ENCODE data around the gene PATL2.
"Not testable (repeated sequence)": the region's sequence is repeated elsewhere in the genome, so short reads cannot be mapped to it uniquely, and the experiment has no call there.

PATL2 gene

DNA sequence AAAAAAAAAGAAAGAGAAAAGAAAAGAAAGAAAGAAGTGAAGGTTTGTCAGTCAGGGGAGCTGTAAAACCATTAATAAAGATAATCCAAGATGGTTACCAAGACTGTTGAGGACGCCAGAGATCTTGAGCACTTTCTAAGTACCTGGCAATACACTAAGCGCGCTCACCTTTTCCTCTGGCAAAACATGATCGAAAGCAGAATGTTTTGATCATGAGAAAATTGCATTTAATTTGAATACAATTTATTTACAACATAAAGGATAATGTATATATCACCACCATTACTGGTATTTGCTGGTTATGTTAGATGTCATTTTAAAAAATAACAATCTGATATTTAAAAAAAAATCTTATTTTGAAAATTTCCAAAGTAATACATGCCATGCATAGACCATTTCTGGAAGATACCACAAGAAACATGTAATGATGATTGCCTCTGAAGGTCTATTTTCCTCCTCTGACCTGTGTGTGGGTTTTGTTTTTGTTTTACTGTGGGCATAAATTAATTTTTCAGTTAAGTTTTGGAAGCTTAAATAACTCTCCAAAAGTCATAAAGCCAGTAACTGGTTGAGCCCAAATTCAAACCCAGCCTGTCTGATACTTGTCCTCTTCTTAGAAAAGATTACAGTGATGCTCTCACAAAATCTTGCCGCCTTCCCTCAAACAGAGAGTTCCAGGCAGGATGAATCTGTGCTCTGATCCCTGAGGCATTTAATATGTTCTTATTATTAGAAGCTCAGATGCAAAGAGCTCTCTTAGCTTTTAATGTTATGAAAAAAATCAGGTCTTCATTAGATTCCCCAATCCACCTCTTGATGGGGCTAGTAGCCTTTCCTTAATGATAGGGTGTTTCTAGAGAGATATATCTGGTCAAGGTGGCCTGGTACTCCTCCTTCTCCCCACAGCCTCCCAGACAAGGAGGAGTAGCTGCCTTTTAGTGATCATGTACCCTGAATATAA lies 2.2 kb upstream of the PATL2 start:
- DNase-seq (ENCODE audit: low spot score in 2 of 2) = no peak
- in situ Hi-C loops (cut with MboI; ENCODE audit: low sequenced_read_pairs) = no loop called here
- Histone ChIP-seq H3K27me3 (ENCODE audit: low read depth) (no peaks in the 10 kb centered on the region), H3K36me3 (replicated peaks) (peaks cover 38% of the 10 kb centered on the region), H3K4me3 (peak overlapping the region; percentile 98), H3K9me3 (no peaks in the 10 kb centered on the region), H3K4me1 (peaks cover 4% of the 10 kb centered on the region; the same call in 1 of the 2 replicates)

DNA sequence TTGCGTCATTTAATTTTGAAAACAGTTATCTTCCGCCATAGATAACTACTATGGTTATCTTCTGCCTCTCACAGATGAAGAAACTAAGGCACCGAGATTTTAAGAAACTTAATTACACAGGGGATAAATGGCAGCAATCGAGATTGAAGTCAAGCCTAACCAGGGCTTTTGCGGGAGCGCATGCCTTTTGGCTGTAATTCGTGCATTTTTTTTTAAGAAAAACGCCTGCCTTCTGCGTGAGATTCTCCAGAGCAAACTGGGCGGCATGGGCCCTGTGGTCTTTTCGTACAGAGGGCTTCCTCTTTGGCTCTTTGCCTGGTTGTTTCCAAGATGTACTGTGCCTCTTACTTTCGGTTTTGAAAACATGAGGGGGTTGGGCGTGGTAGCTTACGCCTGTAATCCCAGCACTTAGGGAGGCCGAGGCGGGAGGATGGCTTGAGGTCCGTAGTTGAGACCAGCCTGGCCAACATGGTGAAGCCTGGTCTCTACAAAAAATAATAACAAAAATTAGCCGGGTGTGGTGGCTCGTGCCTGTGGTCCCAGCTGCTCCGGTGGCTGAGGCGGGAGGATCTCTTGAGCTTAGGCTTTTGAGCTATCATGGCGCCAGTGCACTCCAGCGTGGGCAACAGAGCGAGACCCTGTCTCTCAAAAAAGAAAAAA lies 1.4 kb upstream of the PATL2 start:
- peak; percentile 73 to 79 for DNase-seq (ENCODE audit: low spot score in 2 of 2)

DNA sequence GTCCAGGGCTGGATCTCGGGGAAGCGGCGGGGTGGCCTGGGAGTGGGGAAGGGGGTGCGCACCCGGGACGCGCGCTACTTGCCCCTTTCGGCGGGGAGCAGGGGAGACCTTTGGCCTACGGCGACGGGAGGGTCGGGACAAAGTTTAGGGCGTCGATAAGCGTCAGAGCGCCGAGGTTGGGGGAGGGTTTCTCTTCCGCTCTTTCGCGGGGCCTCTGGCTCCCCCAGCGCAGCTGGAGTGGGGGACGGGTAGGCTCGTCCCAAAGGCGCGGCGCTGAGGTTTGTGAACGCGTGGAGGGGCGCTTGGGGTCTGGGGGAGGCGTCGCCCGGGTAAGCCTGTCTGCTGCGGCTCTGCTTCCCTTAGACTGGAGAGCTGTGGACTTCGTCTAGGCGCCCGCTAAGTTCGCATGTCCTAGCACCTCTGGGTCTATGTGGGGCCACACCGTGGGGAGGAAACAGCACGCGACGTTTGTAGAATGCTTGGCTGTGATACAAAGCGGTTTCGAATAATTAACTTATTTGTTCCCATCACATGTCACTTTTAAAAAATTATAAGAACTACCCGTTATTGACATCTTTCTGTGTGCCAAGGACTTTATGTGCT lies 721 bp upstream of the PATL2 start:
- H3K4me3 ChIP-seq = peak overlapping the region; percentile 98
- H3K9me3 ChIP-seq = no peaks in the 10 kb centered on the region
- H3K4me1 ChIP-seq = peaks cover 4% of the 10 kb centered on the region; the same call in 1 of the 2 replicates
- in situ Hi-C loops (cut with MboI; ENCODE audit: low sequenced_read_pairs) = no loop called here
- H3K27me3 ChIP-seq (ENCODE audit: low read depth) = no peaks in the 10 kb centered on the region
- H3K36me3 ChIP-seq (replicated peaks) = peaks cover 25% of the 10 kb centered on the region
- DNase-seq (ENCODE audit: low spot score in 2 of 2) = peak; percentile 29 to 56

More for the DNA sequence above, 1.4 kb upstream of the PATL2 start:
- peaks cover 31% of the 10 kb centered on the region for H3K36me3 ChIP-seq (replicated peaks)
- no peaks in the 10 kb centered on the region for H3K9me3 ChIP-seq
- peaks cover 4% of the 10 kb centered on the region; the same call in 1 of the 2 replicates for H3K4me1 ChIP-seq
- in situ Hi-C loops (cut with MboI; ENCODE audit: low sequenced_read_pairs) = no loop called here
- peak overlapping the region; percentile 98 for H3K4me3 ChIP-seq
- no peaks in the 10 kb centered on the region for H3K27me3 ChIP-seq (ENCODE audit: low read depth)

DNA sequence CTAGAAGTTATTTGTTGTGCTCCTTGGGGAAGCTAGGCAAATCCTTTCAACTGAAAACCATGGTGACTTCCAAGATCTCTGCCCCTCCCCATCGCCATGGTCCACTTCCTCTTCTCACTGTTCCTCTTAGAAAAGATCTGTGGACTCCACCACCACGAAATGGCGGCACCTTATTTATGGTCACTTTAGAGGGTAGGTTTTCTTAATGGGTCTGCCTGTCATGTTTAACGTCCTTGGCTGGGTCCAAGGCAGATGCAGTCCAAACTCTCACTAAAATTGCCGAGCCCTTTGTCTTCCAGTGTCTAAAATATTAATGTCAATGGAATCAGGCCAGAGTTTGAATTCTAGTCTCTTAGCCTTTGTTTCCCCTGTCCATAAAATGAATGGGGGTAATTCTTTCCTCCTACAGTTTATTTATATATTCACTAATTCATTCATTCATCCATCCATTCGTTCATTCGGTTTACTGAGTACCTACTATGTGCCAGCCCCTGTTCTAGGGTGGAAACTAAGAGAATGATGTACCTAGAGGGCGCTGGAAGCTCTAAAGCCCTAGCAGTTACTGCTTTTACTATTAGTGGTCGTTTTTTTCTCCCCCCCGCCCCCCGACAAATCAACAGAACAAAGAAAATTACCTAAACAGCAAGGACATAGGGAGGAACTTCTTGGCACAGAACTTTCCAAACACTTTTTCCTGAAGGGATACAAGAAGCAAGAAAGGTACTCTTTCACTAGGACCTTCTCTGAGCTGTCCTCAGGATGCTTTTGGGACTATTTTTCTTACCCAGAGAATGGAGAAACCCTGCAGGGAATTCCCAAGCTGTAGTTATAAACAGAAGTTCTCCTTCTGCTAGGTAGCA lies 657 bp downstream of the PATL2 start:
- peaks cover 11% of the 10 kb centered on the region for H3K36me3 ChIP-seq (replicated peaks)
- peak overlapping the region; percentile 98 for H3K4me3 ChIP-seq
- DNase-seq (ENCODE audit: low spot score in 2 of 2) = no peak
- H3K27me3 ChIP-seq (ENCODE audit: low read depth) = no peaks in the 10 kb centered on the region
- in situ Hi-C loops (cut with MboI; ENCODE audit: low sequenced_read_pairs) = no loop called here
- peaks cover 4% of the 10 kb centered on the region; the same call in 1 of the 2 replicates for H3K4me1 ChIP-seq
- H3K9me3 ChIP-seq = no peaks in the 10 kb centered on the region

DNA sequence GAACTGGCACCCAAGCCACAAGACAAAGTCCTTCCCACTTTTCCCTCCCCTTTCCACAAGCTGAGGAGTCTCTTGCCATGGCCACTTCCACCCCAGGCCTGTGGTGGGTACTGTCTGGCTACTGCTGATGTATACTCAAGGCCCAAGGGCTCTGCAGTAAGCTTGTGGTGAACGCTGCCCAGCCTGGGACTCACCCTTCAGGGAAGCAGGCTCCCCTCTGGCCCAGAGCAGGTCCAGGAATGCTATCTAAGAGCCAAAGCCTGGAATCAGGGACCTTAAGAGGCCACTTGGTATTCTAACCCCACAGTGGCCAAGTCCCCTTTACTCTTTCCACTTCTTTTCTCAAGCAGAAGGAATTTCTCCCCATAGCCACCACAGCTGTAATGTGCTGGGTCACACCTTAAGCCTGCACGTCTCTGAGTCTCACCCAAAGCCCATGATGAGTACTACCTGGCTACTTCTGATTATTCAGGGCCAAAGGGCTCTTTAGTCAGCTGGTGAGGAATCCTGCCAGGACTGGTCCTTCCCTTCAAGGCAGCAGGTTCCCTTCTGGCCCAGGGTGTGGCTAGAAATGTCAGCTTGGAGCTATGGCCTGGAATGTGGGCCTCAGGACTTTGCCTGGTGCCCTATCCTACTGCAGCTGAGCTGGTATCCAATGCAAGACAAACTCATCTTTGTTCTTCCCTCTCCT lies 4.0 kb downstream of the PATL2 start:
- in situ Hi-C loops (cut with MboI; ENCODE audit: low sequenced_read_pairs) = no loop called here
- H3K36me3 ChIP-seq (replicated peaks) = peaks cover 3% of the 10 kb centered on the region; the same call in 1 of the 2 replicates
- no peaks in the 10 kb centered on the region; the same call in 1 of the 2 replicates for H3K9me3 ChIP-seq
- no peak for DNase-seq (ENCODE audit: low spot score in 2 of 2)
- H3K27me3 ChIP-seq (ENCODE audit: low read depth) = no peaks in the 10 kb centered on the region
- no peaks in the 10 kb centered on the region for H3K4me1 ChIP-seq
- no peak overlapping the region for H3K4me3 ChIP-seq

DNA sequence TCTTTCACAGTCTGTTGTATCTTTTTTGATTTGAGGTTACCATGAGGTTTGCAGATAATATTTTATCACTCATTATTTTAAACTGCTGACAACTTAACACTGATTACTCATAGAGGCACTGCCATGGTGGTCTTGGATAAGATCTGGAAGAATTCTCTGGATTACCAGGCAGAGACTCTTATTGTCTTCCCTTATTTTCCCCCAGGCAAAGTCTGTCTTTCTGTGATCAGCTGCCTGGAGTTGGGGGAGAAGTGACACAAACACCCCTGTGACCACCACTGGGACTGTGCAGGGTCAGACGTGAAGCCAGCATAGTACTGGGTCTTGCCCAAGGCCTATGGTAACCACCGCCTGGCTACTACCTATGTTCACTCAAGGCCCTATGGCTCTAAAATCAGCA lies 4.7 kb downstream of the PATL2 start:
- Histone ChIP-seq H3K9me3 (no peaks in the 10 kb centered on the region; the same call in 1 of the 2 replicates), H3K4me3 (no peak overlapping the region)
- in situ Hi-C loops (cut with MboI; ENCODE audit: low sequenced_read_pairs) = no loop called here

DNA sequence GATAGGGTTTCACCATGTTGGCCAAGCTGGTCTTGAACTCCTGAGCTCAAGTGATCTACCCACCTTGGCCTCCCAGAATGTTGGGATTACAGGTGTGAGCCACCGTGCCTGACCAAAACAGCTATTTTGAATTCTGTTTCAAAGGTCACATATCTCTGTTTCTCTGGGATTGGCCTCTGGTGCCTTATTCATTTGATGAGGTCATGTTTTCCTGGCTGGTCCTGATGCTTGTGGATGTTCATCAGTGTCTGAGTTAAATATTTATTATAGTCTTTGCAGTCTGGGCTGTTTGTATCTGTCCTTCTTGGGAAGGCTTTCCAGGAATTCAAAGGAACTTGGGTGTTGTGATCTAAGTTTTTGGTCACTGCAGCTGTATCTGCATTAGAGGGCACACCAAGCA lies 5.1 kb downstream of the PATL2 start:
- in situ Hi-C loops (cut with MboI; ENCODE audit: low sequenced_read_pairs) = no loop called here
- Histone ChIP-seq H3K4me1 (no peaks in the 10 kb centered on the region), H3K9me3 (no peaks in the 10 kb centered on the region; the same call in 1 of the 2 replicates), H3K4me3 (no peak overlapping the region), H3K36me3 (replicated peaks) (no peaks in the 10 kb centered on the region), H3K27me3 (ENCODE audit: low read depth) (no peaks in the 10 kb centered on the region)
- no peak for DNase-seq (ENCODE audit: low spot score in 2 of 2)

More for the DNA sequence above, 4.7 kb downstream of the PATL2 start:
- Histone ChIP-seq H3K36me3 (replicated peaks) (no peaks in the 10 kb centered on the region), H3K27me3 (ENCODE audit: low read depth) (no peaks in the 10 kb centered on the region), H3K4me1 (no peaks in the 10 kb centered on the region)
- DNase-seq (ENCODE audit: low spot score in 2 of 2) = no peak

DNA sequence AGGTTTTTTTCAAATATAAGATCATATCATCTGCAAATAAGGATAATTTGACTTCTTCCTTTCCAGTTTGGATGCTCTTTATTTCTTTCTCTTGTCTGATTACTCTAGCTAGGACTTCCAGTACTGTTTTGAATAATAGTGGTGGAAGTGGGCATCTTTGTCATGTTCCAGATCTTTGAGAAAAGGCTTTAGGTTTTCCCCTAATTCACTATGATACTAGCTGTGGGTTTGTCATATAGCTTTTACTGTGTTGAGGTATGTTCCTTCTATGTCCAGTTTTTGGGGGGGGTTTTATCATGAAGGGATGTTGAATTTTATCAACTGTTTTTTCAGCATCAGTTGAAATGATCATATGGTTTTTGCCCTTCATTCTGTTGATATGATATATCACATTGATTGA lies 10.4 kb downstream of the PATL2 start:
- H3K9me3 ChIP-seq; DNase-seq (ENCODE audit: low spot score in 2 of 2); H3K27me3 ChIP-seq (ENCODE audit: low read depth); H3K4me1 ChIP-seq; in situ Hi-C loops (cut with MboI; ENCODE audit: low sequenced_read_pairs); H3K4me3 ChIP-seq; H3K36me3 ChIP-seq (replicated peaks): not testable (repeated sequence)

DNA sequence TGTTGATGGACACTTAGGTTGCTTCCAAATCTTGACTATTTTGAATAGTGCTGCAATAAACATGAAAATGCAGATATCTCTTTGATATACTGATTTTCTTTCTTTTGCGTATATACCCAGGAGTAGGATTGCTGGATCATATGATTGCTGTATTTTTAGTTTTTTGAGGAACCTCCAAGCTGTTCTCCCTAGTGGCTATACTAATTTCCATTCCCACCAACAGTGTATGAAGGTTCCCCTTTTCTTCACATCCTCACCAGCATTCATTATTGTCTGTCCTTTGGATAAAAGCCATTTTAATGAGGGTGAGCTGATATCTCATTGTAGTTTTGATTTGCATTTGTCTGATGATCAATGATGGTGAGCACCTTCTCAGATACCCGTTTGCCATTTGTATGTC lies 12.5 kb downstream of the PATL2 start:
- Histone ChIP-seq H3K27me3 (ENCODE audit: low read depth) (no peaks in the 10 kb centered on the region; the same call in 1 of the 2 replicates), H3K9me3 (no peaks in the 10 kb centered on the region; the same call in 1 of the 2 replicates), H3K4me3 (no peak overlapping the region), H3K4me1 (peaks cover 5% of the 10 kb centered on the region; the same call in 1 of the 2 replicates), H3K36me3 (replicated peaks) (no peaks in the 10 kb centered on the region)
- in situ Hi-C loops (cut with MboI; ENCODE audit: low sequenced_read_pairs) = no loop called here
- DNase-seq (ENCODE audit: low spot score in 2 of 2) = no peak

DNA sequence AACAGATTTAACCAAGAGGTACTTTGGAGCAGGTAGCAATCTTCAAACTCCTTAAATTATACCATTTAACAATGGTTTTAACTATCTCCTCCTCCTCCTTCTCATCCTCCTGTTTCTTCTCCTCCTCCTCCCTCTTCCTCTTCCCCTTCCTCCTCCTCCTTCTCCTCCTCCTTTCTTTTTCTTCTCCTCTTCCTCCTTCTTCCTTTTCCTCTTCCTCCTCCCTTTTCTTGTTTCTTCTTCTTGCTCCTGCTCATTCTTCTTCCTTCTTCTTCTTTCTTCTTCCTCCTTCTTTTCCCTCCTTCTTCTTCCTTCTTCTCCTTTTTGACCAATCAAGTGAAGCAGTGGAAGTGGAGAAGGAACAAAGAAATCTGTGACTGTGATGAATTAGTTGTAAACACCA lies 14.1 kb downstream of the PATL2 start:
- Histone ChIP-seq H3K36me3 (replicated peaks) (no peaks in the 10 kb centered on the region), H3K27me3 (ENCODE audit: low read depth) (no peaks in the 10 kb centered on the region; the same call in 1 of the 2 replicates), H3K4me3 (no peak overlapping the region), H3K4me1 (peaks cover 5% of the 10 kb centered on the region; the same call in 1 of the 2 replicates), H3K9me3 (no peaks in the 10 kb centered on the region; the same call in 1 of the 2 replicates)
- DNase-seq (ENCODE audit: low spot score in 2 of 2) = no peak
- in situ Hi-C loops (cut with MboI; ENCODE audit: low sequenced_read_pairs) = no loop called here

DNA sequence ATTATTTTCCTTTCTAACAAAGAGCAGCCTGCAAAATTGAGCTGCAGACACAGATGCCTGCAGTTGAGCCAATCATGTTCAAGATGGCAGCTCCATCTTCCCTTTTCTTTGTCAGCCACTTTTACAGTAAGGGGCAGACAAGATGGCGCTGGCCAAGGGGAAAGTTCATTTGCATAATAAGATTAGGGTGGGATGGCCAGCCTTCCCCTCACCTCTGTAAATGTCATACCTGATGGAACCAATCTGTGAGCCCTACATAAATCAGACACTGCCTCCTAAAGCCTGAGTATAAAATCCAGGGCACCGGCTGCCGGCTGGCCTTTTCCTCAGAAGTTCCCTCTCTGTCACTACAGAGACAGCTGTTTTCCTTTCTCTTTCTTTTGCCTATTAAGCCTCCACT lies 15.8 kb downstream of the PATL2 start:
- in situ Hi-C loops (cut with MboI; ENCODE audit: low sequenced_read_pairs) = no loop called here
- H3K4me3 ChIP-seq = no peak overlapping the region
- H3K9me3 ChIP-seq = no peaks in the 10 kb centered on the region; the same call in 1 of the 2 replicates
- H3K27me3 ChIP-seq (ENCODE audit: low read depth) = no peaks in the 10 kb centered on the region; the same call in 1 of the 2 replicates
- DNase-seq (ENCODE audit: low spot score in 2 of 2) = no peak
- no peaks in the 10 kb centered on the region for H3K36me3 ChIP-seq (replicated peaks)
- H3K4me1 ChIP-seq = peaks cover 5% of the 10 kb centered on the region; the same call in 1 of the 2 replicates

DNA sequence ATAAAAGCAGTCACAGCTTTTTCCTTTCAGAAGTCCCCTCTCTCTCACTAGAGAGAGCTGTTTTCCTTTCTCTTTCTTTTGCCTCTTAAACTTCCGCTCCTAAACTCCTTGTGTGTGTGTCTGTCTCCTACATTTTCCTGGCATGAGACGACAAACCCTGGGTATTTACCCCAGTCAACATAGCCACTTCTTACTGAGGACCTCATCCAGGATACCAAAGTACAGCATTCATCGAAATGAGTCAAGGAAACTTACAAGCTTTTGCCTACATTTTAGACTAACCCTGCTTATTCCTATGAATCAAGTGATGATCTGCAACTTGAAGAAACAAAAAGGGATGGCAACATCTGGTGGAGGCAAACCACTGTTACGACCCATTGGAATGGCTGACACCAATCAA lies 16.7 kb downstream of the PATL2 start:
- no peak overlapping the region for H3K4me3 ChIP-seq
- in situ Hi-C loops (cut with MboI; ENCODE audit: low sequenced_read_pairs) = no loop called here
- H3K4me1 ChIP-seq = peaks cover 5% of the 10 kb centered on the region; the same call in 1 of the 2 replicates
- H3K36me3 ChIP-seq (replicated peaks) = no peaks in the 10 kb centered on the region
- no peaks in the 10 kb centered on the region; the same call in 1 of the 2 replicates for H3K27me3 ChIP-seq (ENCODE audit: low read depth)
- no peaks in the 10 kb centered on the region for H3K9me3 ChIP-seq
- no peak for DNase-seq (ENCODE audit: low spot score in 2 of 2)
